HG02798 (cell line): ENCODE results near the gene PNMA8A.
"Not testable (repeated sequence)": the region's sequence is repeated elsewhere in the genome, so short reads cannot be mapped to it uniquely, and the experiment has no call there.

Source experiments
- ATAC-seq: cut with Tn5 transposase; IDR thresholded peaks from one replicate; pipeline ENCODE4 v1.9.1; 2021; ENCODE audit warnings: mild to moderate bottlenecking; ENCODE audit not compliant: unreplicated experiment, poor library complexity

The PNMA8A gene

GRCh38 chr19:46435689-46436088, 35.7 kb downstream of the PNMA8A start:
- ATAC-seq: not testable (repeated sequence)

- ATAC-seq: no peak
Observed at GRCh38 chr19:46435009-46435408, 36.4 kb downstream of the PNMA8A start.

- not testable (repeated sequence) for ATAC-seq
Observed at GRCh38 chr19:46433470-46433869, 37.9 kb downstream of the PNMA8A start.

- no peak for ATAC-seq
Observed at GRCh38 chr19:46431824-46432223, 39.5 kb downstream of the PNMA8A start.

- ATAC-seq: no peak
Observed at GRCh38 chr19:46429999-46430398, 41.4 kb downstream of the PNMA8A start.

GRCh38 chr19:46428239-46429135, 42.9 kb downstream of the PNMA8A start, which contains the start of gene PNMA8C:
Gene PNMA8C, minus strand, starts transcription at chr19:46428936. Its CDS starts 577 bp downstream, at chr19:46428359.
- no peak for ATAC-seq

GRCh38 chr19:46427518-46428045, 43.8 kb downstream of the PNMA8A start:
- no peak for ATAC-seq

GRCh38 chr19:46426506-46427162, 44.7 kb downstream of the PNMA8A start:
- ATAC-seq: no peak

GRCh38 chr19:46426035-46426505, 45.3 kb downstream of the PNMA8A start:
- no peak for ATAC-seq

GRCh38 chr19:46423188-46423587, 48.2 kb downstream of the PNMA8A start:
- no peak for ATAC-seq

GRCh38 chr19:46422344-46422743, 49.0 kb downstream of the PNMA8A start:
- no peak for ATAC-seq

GRCh38 chr19:46420056-46420455, 51.3 kb downstream of the PNMA8A start:
- ATAC-seq: no peak
